Right lobe of liver (tissue), 6 donors: ENCODE measurements around the gene OR56A1. TPM values are rescaled to one million over a fixed set of nuclear protein-coding genes. Genes with fewer than 3 reads are reported as not detected.

Experiments
- ATAC-seq, 4 donors: fragments of 200-7000 bp; cut with Tn5 transposase; one replicate each; pipeline ENCODE4 v1.9.1; 2020; ENCODE audit warnings: mild to moderate bottlenecking in 4 of 4, moderate library complexity in 4 of 4
- DNase-seq, 3 donors: peaks; one replicate each; pipeline ENCODE4 v3.0.0-alpha.2; 2020
- H3K27ac ChIP-seq, 3 donors: fragments of 200-600 bp; one replicate each; pipeline ENCODE4 v1.8.0; 2022
- H3K27me3 ChIP-seq, 2 donors: fragments of 200-600 bp; one replicate each; pipeline ENCODE4 v1.8.0; 2022
- H3K36me3 ChIP-seq, 4 donors: fragments of 200-600 bp; sonication (generic) in 1 of 4; one replicate each; pipeline versions ENCODE4 v1.5.1 to v1.8.0; 2017 to 2022; ENCODE audit warnings: control low read depth in 1 of 4
- H3K4me1 ChIP-seq, 4 donors: fragments of 200-600 bp; sonication (generic) in 1 of 4; one replicate each; pipeline versions ENCODE4 v1.5.1 to v1.8.0; 2017 to 2022; ENCODE audit warnings: control low read depth in 1 of 4
- H3K4me3 ChIP-seq, 3 donors: fragments of 200-600 bp; one replicate each; pipeline ENCODE4 v1.8.0; 2022
- H3K9me3 ChIP-seq, 4 donors: fragments of 200-600 bp; sonication (generic) in 1 of 4; one replicate each; pipeline versions ENCODE4 v1.5.1 to v1.8.0; 2017 to 2022; ENCODE audit warnings: control low read depth in 1 of 4
- POLR2A ChIP-seq: fragments of 450-650 bp; IDR thresholded peaks from one replicate; pipeline ENCODE4 v1.6.1; 2017; ENCODE audit warnings: antibody characterized with exemption, mild to moderate bottlenecking
- WGBS: methylation state at CpG from one replicate; pipeline ENCODE4 v1.1.6; 2018; ENCODE audit warnings: low coverage, low lambda C conversion rate; ENCODE audit not compliant: insufficient coverage; ENCODE audit errors: missing lambda C conversion rate; 5-methylcytosine and 5-hydroxymethylcytosine counted together
- intact Hi-C, 2 donors: fragments of 100-400 bp; cut with DNase I; formaldehyde crosslinking; loops; one replicate each; pipeline versions ENCODE4 v1.11.2 to v1.14.1; 2022
- total RNA-seq, 6 experiments: library from RNA; depleted of rRNA in 2 of 6; stranded (reverse); fragments of >200 nt in 2 of 6; fragmentation: NEBNext Ultra II Directional in 3 of 6; extraction: Animal tissue kit (Norgen Biotek cat#: 25700) in 3 of 6; gene quantifications; one replicate each; pipeline versions ENCODE4 v1.1.0 to v1.2.4, GENCODE V29; 2016 to 2023
- TF ChIP-seq, protein P1 (sequence below), 4 donors: fragments of 200-600 bp in 3 of 4; fragments of 450-650 bp in 1 of 4; IDR thresholded peaks; one replicate each; pipeline versions ENCODE4 v1.5.1 to v1.8.0; 2016 to 2022; ENCODE audit warnings: antibody characterized with exemption in 4 of 4, mild to moderate bottlenecking in 2 of 4
- donor health status: DM: no; HTN: yes; CAD: no.
- donor health status: DM: no; HTN: no; CAD: no.
- donor health status: DM: no; HTN: no; CAD: no.
- donor health status: DM: no; HTN: yes; CAD: no.
- donor health status: DM: no; HTN: yes; CAD: no.

Gene OR56A1
- total RNA-seq, 6 experiments from 2014 or later: not detected

- no peak overlapping the region for H3K27ac ChIP-seq
- no peak overlapping the region for H3K4me3 ChIP-seq
- H3K4me1 ChIP-seq: no peaks in the 10 kb centered on the region
- H3K9me3 ChIP-seq: no peaks in the 10 kb centered on the region
- intact Hi-C loops: no loop called here
- DNase-seq (no peak), ATAC-seq (no peak)
- WGBS: 37% methylated on average over 2 of the region's 5 CpGs
- no peaks in the 10 kb centered on the region for H3K27me3 ChIP-seq
- no peaks in the 10 kb centered on the region for H3K36me3 ChIP-seq
- TF ChIP-seq, protein P1, sequence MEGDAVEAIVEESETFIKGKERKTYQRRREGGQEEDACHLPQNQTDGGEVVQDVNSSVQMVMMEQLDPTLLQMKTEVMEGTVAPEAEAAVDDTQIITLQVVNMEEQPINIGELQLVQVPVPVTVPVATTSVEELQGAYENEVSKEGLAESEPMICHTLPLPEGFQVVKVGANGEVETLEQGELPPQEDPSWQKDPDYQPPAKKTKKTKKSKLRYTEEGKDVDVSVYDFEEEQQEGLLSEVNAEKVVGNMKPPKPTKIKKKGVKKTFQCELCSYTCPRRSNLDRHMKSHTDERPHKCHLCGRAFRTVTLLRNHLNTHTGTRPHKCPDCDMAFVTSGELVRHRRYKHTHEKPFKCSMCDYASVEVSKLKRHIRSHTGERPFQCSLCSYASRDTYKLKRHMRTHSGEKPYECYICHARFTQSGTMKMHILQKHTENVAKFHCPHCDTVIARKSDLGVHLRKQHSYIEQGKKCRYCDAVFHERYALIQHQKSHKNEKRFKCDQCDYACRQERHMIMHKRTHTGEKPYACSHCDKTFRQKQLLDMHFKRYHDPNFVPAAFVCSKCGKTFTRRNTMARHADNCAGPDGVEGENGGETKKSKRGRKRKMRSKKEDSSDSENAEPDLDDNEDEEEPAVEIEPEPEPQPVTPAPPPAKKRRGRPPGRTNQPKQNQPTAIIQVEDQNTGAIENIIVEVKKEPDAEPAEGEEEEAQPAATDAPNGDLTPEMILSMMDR (IDR thresholded peaks at IDR 0.05): no peak
- no peak for TF ChIP-seq POLR2A
Observed at GRCh38 chr11:6062691-6063358, 32.3 kb upstream of the OR56A1 start.

- Histone ChIP-seq H3K27ac (no peak overlapping the region), H3K36me3 (no peaks in the 10 kb centered on the region), H3K9me3 (no peaks in the 10 kb centered on the region), H3K4me1 (no peaks in the 10 kb centered on the region), H3K27me3 (no peaks in the 10 kb centered on the region), H3K4me3 (no peak overlapping the region)
- intact Hi-C loops: no loop called here
- 50% methylated on average over 3 of the region's 3 CpGs for WGBS
- DNase-seq: no peak
- TF ChIP-seq, protein P1 (IDR thresholded peaks at IDR 0.05): no peak
- TF ChIP-seq POLR2A: no peak
- ATAC-seq: no peak
Observed at GRCh38 chr11:6061475-6061874, 30.9 kb upstream of the OR56A1 start.

GRCh38 chr11:6057452-6057851, 26.9 kb upstream of the OR56A1 start:
- DNase-seq: no peak
- no peak for ATAC-seq
- WGBS: 59% methylated on average over 4 of the region's 8 CpGs
- Histone ChIP-seq H3K4me1 (no peaks in the 10 kb centered on the region), H3K27ac (no peak overlapping the region), H3K36me3 (no peaks in the 10 kb centered on the region), H3K27me3 (peaks cover 0 to 6% of the 10 kb centered on the region in 2 donors), H3K4me3 (no peak overlapping the region), H3K9me3 (no peaks in the 10 kb centered on the region)
- TF ChIP-seq, protein P1 (IDR thresholded peaks at IDR 0.05): no peak
- no peak for TF ChIP-seq POLR2A
- intact Hi-C loops: no loop called here

DNA sequence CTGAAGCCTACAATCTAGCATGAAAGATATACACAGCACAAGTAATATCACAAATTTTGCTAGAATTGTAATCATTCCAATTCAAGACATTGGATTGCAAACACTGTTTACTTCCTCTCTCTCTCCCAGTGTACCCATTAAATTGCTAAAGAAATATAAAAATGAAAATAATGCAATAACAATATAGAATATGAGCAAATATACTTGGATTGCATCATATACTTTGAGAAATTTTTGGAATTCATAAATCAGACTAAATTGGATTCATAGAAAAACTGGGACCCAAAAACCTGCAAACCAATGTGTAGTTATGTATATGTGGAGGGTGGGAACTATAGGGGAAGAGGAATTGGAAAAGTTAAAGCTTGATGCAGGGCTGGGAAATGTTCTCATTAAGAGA, 25.0 kb upstream of the OR56A1 start:
- TF ChIP-seq POLR2A: no peak
- TF ChIP-seq, protein P1 (IDR thresholded peaks at IDR 0.05): no peak
- no peaks in the 10 kb centered on the region for H3K9me3 ChIP-seq
- H3K4me3 ChIP-seq: no peak overlapping the region
- peaks cover 0 to 6% of the 10 kb centered on the region in 2 donors for H3K27me3 ChIP-seq
- H3K27ac ChIP-seq: no peak overlapping the region
- intact Hi-C loops: no loop called here
- ATAC-seq (no peak), DNase-seq (no peak)
- no peaks in the 10 kb centered on the region for H3K4me1 ChIP-seq
- no peaks in the 10 kb centered on the region for H3K36me3 ChIP-seq

DNA sequence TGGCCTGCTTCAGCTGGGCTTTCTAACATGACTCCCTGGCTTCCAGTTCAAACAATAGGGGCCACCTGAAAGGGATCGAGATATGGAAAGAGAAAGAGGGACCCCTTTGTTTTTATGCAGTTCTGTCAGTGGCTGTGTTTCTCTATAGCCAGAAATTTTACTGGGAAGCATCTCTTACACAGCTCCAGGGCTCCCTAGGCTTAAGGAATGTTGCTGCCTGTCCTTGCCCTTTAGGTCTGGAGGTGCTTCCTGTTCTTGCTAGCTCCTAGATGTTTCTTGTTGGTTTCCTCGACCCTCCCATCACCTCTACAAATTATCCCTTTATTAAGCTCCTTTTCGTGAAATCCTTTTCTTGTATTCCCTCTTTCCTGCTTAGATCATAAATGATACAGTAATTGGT, 21.8 kb upstream of the OR56A1 start:
- Histone ChIP-seq H3K9me3 (no peaks in the 10 kb centered on the region), H3K27me3 (peaks cover 0 to 6% of the 10 kb centered on the region in 2 donors), H3K4me1 (no peaks in the 10 kb centered on the region), H3K36me3 (no peaks in the 10 kb centered on the region), H3K4me3 (no peak overlapping the region), H3K27ac (no peak overlapping the region)
- intact Hi-C loops: no loop called here
- DNase-seq (no peak), ATAC-seq (no peak)
- no peak for TF ChIP-seq POLR2A
- TF ChIP-seq, protein P1 (IDR thresholded peaks at IDR 0.05): no peak
- 41% methylated on average over 3 of the region's 3 CpGs for WGBS
